GM12873 (cell line): ENCODE data around the gene ZNF619.
A peak's percentile ranks its signal among the peaks of the same experiment; 100 is the strongest.

ENCODE experiments used
- TF ChIP-seq, protein P1 (sequence below): IDR thresholded peaks from 2 replicates; pipeline ENCODE4 v1.5.1; 2012; ENCODE audit warnings: low read depth, mild to moderate bottlenecking, moderate library complexity, low read length, control low read depth; ENCODE audit not compliant: insufficient read depth; ENCODE audit errors: missing control alignments

Gene ZNF619

DNA sequence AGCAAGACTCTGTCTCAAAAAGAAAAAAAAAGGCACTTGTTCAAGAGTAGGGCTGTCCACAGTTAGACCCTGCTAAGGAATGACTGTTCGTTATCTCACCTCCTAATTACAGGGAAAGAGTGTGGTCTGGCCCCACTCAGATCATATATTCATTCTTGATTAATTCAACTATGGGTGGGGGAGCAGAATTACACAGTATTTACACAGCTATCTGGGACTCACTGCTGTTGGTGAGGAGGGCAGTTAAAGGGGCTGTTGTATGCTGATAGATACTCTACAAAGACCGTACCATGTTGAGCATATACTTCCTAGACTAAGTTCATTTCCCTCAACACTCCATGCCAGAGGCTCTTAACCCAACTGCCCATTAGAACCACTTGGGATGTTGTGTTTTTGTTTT lies 25.1 kb downstream of the ZNF619 start:
- TF ChIP-seq, protein P1, sequence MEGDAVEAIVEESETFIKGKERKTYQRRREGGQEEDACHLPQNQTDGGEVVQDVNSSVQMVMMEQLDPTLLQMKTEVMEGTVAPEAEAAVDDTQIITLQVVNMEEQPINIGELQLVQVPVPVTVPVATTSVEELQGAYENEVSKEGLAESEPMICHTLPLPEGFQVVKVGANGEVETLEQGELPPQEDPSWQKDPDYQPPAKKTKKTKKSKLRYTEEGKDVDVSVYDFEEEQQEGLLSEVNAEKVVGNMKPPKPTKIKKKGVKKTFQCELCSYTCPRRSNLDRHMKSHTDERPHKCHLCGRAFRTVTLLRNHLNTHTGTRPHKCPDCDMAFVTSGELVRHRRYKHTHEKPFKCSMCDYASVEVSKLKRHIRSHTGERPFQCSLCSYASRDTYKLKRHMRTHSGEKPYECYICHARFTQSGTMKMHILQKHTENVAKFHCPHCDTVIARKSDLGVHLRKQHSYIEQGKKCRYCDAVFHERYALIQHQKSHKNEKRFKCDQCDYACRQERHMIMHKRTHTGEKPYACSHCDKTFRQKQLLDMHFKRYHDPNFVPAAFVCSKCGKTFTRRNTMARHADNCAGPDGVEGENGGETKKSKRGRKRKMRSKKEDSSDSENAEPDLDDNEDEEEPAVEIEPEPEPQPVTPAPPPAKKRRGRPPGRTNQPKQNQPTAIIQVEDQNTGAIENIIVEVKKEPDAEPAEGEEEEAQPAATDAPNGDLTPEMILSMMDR, result no peak

DNA sequence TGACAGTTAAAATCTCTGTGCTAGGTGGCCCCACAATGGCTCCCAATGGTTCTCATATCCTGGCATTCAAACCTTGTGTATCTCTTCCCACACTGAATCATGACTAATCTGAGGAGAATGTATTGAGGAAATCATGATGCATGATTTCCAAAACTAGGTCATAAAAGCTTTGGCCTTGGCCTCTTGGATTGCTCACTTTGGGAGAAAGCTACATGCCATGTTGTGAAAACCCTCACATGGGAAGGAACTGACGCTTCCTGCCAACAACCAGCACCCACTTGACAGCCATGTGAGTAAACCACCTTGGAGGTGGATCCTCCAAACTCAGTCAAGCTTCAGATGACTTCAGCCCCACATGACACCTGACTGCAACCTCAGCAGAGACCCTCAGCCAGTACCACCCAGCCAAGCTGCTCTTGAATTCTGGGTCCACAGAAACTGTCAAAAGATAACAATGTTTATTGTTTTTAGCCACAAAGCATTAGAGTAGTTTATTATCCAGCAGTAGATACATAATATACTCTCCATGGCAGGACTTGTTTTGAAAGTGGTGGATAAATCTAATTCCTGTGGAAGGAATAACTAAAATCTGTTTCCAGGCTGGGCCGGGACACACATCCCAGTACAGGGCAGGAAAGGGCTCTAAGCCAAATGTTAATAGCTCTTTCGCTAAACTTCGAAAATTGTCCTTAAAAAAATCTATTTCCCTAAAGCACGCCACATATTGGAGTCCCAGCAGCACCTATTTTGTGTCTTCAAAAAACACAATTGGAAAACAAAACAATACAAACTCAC lies 27.9 kb downstream of the ZNF619 start:
- TF ChIP-seq, protein P1, result no peak

DNA sequence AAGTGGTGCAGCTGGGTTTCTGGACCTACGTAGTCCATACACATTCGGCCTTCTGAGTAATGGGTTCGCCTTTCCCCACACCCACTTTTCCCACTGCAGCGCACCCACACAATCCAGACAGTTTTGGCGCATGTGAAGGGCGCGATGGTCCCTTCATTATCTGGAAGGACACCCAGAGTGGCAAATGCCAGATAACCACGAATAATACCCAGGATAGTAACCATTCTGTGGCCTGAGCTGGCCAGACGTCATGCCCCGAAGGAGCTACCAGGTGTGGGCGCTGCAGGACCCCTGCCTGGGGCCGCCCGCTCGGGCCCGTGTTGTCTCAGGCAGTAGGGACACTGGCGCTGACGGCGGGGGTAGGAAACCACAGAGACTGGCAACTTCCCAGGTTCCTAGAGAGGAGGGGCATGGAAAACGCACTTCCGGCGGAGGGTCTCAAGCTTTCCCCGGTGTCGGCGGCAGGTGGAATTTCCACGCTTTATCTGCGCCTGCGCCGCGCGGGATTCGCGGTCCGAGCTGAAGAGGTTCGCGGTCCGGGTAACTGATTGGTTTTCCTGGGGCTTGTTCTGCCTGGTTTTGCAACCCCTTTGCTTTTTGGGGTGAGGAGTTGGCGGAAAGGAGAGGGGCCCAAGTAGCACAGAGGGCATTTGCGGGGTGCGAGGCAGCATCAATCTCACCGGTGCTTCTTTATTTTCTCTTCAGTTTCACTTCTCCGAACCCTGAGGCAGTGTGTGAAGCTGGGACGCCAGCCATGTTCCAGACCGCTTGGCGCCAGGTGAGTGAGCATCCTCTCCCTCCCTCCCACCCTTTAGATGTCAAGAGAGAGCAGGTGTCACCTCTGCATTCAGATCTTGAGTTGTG lies 28.9 kb downstream of the ZNF619 start, which contains the start of gene ZNF620:
TSS of gene ZNF620 (plus strand) at position 441 of the 864 bp plus-strand sequence. CDS start at position 755, 314 bp downstream.
- TF ChIP-seq, protein P1, result peak; percentile 53

DNA sequence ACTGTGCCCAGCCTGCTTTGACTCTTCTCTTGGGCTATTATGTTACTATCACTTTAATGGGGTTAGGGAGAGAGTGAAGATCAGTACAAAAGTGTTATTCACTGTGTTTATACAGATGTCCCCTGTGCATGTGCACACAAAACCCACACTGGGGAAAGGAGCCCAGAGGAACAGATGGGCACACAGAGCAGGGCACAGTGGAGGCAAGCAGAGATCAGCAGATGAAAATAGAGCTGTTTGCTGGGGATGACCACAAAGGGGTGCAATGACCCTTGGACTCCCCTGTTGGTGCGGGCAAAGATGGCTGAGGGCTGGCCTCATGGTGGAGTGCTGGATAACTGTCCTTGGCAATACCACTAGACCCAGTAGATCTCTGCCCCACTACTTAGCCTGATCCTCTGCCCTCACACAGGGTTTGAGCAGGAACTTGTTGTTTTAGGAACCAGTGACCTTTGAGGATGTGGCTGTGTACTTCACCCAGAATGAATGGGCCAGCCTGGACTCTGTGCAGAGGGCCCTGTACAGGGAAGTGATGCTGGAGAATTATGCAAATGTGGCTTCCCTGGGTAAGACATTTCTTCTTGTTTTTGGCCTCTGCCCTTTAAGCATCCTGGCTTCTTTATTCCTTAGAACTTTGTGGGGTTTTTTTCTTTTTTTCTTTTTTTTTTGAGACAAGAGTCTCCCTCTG lies 34.3 kb downstream of the ZNF619 start:
- TF ChIP-seq, protein P1, result no peak

DNA sequence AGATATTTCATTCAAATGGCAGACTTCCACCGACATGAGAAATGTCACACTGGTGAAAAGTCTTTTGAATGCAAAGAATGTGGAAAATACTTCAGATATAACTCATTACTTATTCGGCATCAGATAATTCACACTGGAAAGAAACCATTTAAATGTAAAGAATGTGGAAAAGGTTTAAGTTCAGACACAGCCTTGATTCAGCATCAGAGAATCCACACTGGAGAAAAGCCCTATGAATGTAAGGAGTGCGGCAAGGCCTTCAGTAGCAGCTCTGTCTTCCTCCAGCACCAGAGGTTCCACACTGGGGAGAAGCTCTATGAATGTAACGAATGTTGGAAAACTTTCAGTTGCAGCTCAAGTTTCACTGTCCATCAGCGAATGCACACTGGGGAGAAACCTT lies 39.3 kb downstream of the ZNF619 start:
- TF ChIP-seq, protein P1, result no peak

DNA sequence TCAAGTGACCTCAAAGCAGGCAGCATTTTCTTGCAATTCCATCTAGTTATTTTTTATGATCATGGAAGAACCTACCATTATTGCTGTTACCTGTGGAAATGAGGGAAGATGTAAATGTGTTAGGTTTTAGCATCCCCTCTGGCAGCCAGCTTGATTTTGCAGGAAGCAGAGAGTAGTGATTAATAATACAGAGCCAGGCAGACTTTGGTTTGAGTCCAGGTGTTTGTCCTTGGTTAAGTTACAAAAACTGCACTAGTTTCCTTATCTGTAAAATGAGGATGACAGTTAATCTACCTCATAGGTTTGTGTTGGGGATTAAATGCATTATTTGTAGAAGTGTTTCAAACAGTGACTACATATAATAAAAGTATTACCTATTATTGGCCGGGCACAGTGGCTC lies 41.1 kb downstream of the ZNF619 start:
- TF ChIP-seq, protein P1, result no peak

DNA sequence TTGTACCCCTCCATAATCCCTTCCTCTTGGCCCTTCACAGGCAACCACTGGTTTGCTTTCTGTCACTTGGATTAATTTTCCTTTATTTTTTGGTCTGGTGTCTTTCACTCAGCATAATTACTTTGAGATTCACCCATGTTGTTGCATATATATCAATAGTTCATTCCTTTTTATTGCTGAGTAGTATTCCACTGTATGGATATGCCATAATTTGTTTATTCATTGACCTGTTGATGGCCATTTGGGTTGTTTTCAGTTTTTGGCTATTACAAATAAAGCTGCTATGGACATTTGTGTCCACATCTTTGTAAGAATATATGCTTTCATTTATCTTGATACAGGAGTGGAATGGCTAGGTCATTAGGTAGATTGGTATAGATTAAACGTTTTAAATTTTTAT lies 41.9 kb downstream of the ZNF619 start:
- TF ChIP-seq, protein P1, result no peak
